ENCODE results near the gene GRB10.

GRCh38 chr7:50559881-50560280, 222.8 kb downstream of the GRB10 start:
- TF ChIP-seq EP300 (IDR thresholded peaks at IDR 0.05; ENCODE audit: low read depth) (no peak), CTCF (IDR thresholded peaks at IDR 0.05) (no peak)
